K562 (cell line): Measurements from ENCODE around the gene GOLPH3. TPM values are rescaled to one million over a fixed set of nuclear protein-coding genes. Genes with fewer than 3 reads are reported as not detected.
A peak's percentile ranks its signal among the peaks of the same experiment; 100 is the strongest.

ENCODE experiments used
- FOXP1 ChIP-seq: sonication (generic); formaldehyde crosslinking; IDR thresholded peaks from 2 replicates; pipeline ENCODE4 v1.8.0; 2022; ENCODE audit warnings: mild to moderate bottlenecking, missing genetic modification reagents
- GTF2E2 ChIP-seq: fragments of 200-800 bp; sonication (Bioruptor generic); IDR thresholded peaks from 2 replicates; pipeline ENCODE4 v1.6.1; 2016; ENCODE audit warnings: missing genetic modification characterization, missing compliant biosample characterization
- KAT7 ChIP-seq: sonication (generic); formaldehyde crosslinking; IDR thresholded peaks from 2 replicates; pipeline ENCODE4 v1.8.0; 2022; ENCODE audit warnings: missing genetic modification reagents, mild to moderate bottlenecking, borderline replicate concordance
- MED1 ChIP-seq: sonication (generic); formaldehyde crosslinking; IDR thresholded peaks from 2 replicates; pipeline ENCODE4 v1.8.1; 2023; ENCODE audit warnings: missing genetic modification reagents, borderline replicate concordance
- PURB ChIP-seq: sonication (generic); formaldehyde crosslinking; IDR thresholded peaks from 2 replicates; pipeline ENCODE4 v1.9.0; 2021; ENCODE audit warnings: low read depth, mild to moderate bottlenecking, missing genetic modification reagents
- RERE ChIP-seq: sonication (generic); formaldehyde crosslinking; IDR thresholded peaks from 2 replicates; pipeline ENCODE4 v1.8.0; 2023; ENCODE audit warnings: missing genetic modification reagents, mild to moderate bottlenecking, borderline replicate concordance
- SAP30 ChIP-seq: fragments of 200-600 bp; sonication (generic); IDR thresholded peaks from 2 replicates; pipeline ENCODE4 v1.6.1; 2012; ENCODE audit warnings: borderline replicate concordance, low read depth, mild to moderate bottlenecking, moderate library complexity, low read length, control low read depth, inconsistent platforms; ENCODE audit not compliant: insufficient read depth, poor library complexity, severe bottlenecking
- SIRT6 ChIP-seq: IDR thresholded peaks from one replicate; pipeline ENCODE4 v1.6.1; 2012; ENCODE audit warnings: low read depth, mild to moderate bottlenecking, control low read depth, inconsistent platforms, low read length, moderate library complexity
- SPI1 ChIP-seq: IDR thresholded peaks from 2 replicates; pipeline ENCODE4 v1.6.1; 2011; ENCODE audit warnings: low read depth, low read length, control low read depth, borderline replicate concordance
- TAF9B ChIP-seq: fragments of 450-650 bp; IDR thresholded peaks from 2 replicates; pipeline ENCODE4 v1.6.1; 2018; ENCODE audit warnings: mild to moderate bottlenecking; ENCODE audit not compliant: partially characterized antibody
- TBP ChIP-seq: optimal IDR thresholded peaks from 2 replicates; pipeline ENCODE3; 2011; ENCODE audit warnings: low read depth, low read length, improper control_type of control experiment
- TFAP4 ChIP-seq: sonication (generic); formaldehyde crosslinking; IDR thresholded peaks from 2 replicates; pipeline ENCODE4 v1.8.0; 2022; ENCODE audit warnings: missing genetic modification reagents, mild to moderate bottlenecking, moderate library complexity, borderline replicate concordance
- UBTF ChIP-seq, 2 experiments: IDR thresholded peaks; 2 replicates each; pipeline ENCODE4 v1.6.1; 2012; ENCODE audit warnings: improper control_type of control experiment in 2 of 2, low read depth in 2 of 2, low read length in 2 of 2, borderline replicate concordance in 1 of 2
- YY1 ChIP-seq, 3 experiments: IDR thresholded peaks; 2 replicates each; pipeline ENCODE4 v1.6.1; 2011; ENCODE audit warnings: low read length in 2 of 3, mild to moderate bottlenecking in 2 of 3, moderate library complexity in 2 of 3, borderline replicate concordance in 1 of 3, control low read depth in 1 of 3, low read depth in 1 of 3; ENCODE audit not compliant: insufficient read depth in 3 of 3, insufficient replicate concordance in 2 of 3, control insufficient read depth in 1 of 3, insufficient read length in 1 of 3; ENCODE audit errors: extremely low read depth in 1 of 3
- ZNF24 ChIP-seq: fragments of 450-650 bp; IDR thresholded peaks from 2 replicates; pipeline ENCODE4 v1.6.1; 2016
- ZSCAN29 ChIP-seq: fragments of 450-650 bp; IDR thresholded peaks from 2 replicates; pipeline ENCODE4 v1.6.1; 2017
- polyA plus RNA-seq, 8 experiments: library from polyadenylated mRNA; depleted of rRNA in 4 of 8; stranded (reverse) in 5 of 8; unstranded in 3 of 8; fragments of >200 nt; fragmentation: Nextera tagmentation in 2 of 8; fragmentation: Illumina TruSeq in 1 of 8; extraction: Ambion mirVana in 2 of 8; extraction: Trizol in 1 of 8; gene quantifications; 2 replicates each; pipeline versions ENCODE4 v1.2.1 to v1.2.3, GENCODE V29; 2011 to 2014; ENCODE audit warnings: inconsistent platforms in 1 of 8, missing spikeins in 1 of 8
- total RNA-seq, 7 experiments: library from RNA; depleted of rRNA in 6 of 7; stranded (reverse); fragments of >200 nt in 6 of 7; fragmentation: Illumina TruSeq in 2 of 7; extraction: Trizol in 2 of 7; gene quantifications; 2 replicates each; pipeline versions ENCODE4 v1.2.1 to v1.2.3, GENCODE V29; 2011 to 2021; ENCODE audit warnings: low replicate concordance in 1 of 7

The GOLPH3 gene
- total and polyA plus RNA-seq, 9 of the 15 experiments (the other 6 are each of a cell fraction or from before 2014, with no cell fraction given), result 18.8 to 94.6 (median 55.1) TPM

GRCh38 chr5:32173267-32174010 lies 680 bp downstream of the GOLPH3 start (continued):
- TF ChIP-seq RERE (CRISPR knock-in tag) (no peak), SPI1 (peak; percentile 39; the same call in 1 of the 2 replicates), MED1 (CRISPR knock-in tag) (0 out of 2 replicates have a peak, but pooled peaks have one; percentile 61), TFAP4 (peak; percentile 78), TAF9B (peak; percentile 19), PURB (no peak), UBTF (IDR thresholded peaks at IDR 0.05; ENCODE audit: borderline replicate concordance in 1 of 2, low read depth in 2 of 2, low read length in 2 of 2) (0 out of 4 replicates have a peak, but pooled peaks have one; percentile 77 to 80), GTF2E2 (tag) (no peak; the same call in 1 of the 2 replicates), FOXP1 (CRISPR knock-in tag) (0 out of 2 replicates have a peak, but pooled peaks have one; percentile 28), TBP (peak; percentile 42), SAP30 (peak; percentile 15), SIRT6 (no peak), KAT7 (CRISPR knock-in tag) (no peak), ZSCAN29 (peak; percentile 99), ZNF24 (no peak), YY1 (IDR thresholded peaks at IDR 0.05; ENCODE audit: borderline replicate concordance in 1 of 3, control insufficient read depth in 1 of 3, extremely low read depth in 1 of 3, insufficient read depth in 3 of 3, insufficient read length in 1 of 3, insufficient replicate concordance in 2 of 3, low read depth in 1 of 3, low read length in 2 of 3) (peak in 1 of 3 experiments; percentile 21)
